HL-60/S4 (cell line): Measurements from ENCODE around the gene HSD11B2.

ENCODE experiments used
- in situ Hi-C: fragments of 300-500 bp; cut with MboI; formaldehyde crosslinking; loops from 2 replicates; pipeline ENCODE4 v1.14.3; 2022; ENCODE audit warnings: low sequenced_read_pairs

The HSD11B2 gene

DNA sequence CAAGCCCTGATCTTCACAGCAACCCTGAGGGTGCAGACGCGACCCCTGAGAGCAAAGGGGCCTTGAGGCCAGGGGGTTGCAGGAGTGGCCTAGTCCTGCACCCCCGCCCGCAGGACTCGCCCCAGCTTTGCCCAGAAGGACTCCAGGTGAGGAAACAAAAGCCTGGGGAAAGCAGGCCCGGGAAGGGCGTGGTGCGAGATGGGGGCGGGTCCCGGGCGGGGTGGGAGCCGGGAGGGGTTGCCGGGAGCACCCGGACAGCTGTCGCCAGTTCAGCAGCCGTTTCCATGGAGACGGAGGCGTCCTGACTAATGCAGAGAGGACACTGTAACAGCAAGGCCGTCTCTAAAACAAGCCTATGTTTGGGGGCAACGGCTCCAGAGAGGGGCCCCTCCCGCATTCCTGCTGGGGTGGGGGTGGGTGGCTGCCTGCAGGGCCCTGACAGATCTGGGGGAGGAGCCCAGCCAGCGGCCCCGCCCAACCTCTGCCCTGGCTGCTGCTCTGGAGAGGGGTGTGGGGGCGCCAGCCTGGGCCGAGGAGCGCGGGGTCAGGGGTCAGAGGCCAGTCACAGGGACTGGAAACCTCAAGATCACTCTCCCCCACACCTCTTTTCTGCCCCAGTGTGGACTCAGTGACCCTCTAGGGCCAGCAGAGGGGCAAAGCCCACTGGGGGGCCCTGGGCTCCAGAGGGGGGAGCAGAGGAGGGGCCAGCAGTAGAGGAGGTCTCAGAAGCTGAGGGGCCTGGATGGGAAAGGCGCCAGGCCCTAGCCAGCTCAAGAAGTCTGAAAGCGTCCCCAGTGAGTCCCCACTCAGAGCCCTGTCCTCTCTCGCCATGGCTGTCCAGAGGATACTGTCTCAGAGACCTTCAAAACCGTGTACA, 34.5 kb upstream of the HSD11B2 start:
- in situ Hi-C loops = no loop called here

DNA sequence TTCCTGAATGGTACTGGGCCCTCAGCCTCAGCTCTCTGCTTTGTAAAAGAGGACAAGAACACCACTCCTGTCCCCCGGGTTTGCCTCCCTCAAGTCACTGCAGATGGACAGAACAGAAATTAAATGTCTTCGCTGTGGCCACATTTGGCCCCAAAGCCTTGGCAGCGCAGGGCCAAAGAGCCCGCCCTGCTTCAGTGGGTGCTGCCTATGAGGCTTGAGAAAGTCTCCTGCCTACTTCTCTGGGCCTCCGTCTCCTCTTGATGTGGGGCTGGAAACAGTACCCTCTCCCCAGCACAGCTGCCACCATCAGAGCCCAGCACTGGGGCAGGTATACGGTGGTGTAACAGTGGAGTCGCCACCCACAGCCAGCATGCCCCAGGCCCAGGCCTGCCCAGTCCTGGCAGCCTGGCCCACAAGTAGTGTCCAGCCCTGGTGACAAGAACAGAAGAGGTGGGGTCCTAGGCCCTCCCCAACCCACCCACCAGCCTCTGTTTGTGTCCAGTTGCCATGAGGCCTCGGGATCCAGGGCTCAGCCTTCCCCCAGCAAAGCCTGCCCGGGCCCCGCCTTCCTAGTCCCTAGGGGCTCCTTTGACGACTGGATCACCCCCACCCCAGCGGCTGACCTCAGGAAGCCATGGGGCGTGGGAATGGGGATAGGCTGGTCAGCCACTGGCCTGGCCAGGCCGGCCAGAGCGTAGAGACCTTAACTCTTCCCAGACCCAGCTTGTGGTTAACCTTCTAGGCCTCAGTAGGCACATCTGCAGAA, 33.7 kb upstream of the HSD11B2 start:
- in situ Hi-C loops = no loop called here

DNA sequence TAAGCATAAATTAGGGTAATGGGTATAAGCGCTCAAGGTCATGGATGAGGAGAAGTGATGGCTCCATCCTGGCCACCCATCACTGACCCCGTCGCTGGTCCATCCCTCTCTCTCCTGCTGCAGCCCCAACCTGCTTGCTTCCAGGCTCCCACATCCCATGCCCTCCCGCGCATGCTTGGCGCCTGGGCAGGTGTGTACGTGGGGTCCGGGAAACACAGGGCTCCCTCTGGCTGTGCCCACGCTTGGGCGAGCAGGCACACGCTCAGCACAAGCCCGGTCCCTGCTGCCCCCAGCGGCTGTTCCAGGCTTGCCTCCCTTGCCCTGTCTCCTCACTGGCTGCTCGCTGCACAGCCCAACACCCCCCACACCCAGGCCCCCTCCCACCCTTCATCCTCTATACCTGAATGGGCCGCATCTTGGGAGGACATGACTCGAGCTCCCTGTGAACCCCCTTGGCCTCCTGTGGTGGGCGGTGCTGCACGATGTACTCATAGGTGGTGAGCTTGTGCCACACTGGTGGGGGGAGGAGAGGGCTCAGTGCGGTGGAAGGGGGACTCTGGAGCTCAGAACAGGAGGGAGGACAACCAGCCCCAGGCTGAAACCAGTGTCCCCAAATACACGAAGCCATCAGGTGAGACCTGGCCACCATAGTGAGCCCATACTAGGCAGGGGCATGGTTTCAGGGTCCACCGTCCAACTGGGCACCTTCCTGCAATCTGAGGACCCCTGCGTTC, 32.9 kb upstream of the HSD11B2 start:
- in situ Hi-C loops = no loop called here

DNA sequence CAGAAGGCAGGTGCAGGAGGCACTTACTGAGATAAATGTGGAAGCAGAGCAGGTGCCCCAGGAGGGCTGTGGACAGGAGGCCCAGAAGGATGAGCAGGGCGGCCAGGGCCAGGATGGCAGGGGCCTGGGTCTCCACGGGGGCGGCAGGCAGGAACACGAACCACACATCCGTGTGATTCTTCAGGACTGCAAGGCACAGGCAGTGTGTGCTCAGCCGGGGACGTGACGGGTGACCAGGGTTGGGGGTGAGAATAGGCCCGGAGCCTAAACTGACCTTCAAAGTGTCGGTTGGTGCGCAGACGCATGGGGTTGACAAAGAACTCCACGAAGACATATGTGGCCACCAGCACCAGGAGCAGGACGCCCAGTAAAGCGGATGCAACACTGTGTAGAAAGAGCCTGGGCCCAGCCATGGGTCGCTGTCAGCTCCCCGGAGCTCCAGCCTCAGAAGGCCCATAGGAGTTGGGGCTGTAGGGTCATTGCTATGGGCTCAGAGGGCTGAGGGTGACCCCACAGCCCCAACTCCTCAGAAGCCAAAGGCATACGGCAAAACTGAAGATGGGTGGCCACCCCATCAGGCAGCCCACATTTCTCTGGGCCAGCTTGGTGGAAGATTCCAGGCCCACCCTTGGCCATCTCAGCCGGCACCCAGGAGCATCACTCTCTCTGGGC, 32.2 kb upstream of the HSD11B2 start:
- in situ Hi-C loops = no loop called here

DNA sequence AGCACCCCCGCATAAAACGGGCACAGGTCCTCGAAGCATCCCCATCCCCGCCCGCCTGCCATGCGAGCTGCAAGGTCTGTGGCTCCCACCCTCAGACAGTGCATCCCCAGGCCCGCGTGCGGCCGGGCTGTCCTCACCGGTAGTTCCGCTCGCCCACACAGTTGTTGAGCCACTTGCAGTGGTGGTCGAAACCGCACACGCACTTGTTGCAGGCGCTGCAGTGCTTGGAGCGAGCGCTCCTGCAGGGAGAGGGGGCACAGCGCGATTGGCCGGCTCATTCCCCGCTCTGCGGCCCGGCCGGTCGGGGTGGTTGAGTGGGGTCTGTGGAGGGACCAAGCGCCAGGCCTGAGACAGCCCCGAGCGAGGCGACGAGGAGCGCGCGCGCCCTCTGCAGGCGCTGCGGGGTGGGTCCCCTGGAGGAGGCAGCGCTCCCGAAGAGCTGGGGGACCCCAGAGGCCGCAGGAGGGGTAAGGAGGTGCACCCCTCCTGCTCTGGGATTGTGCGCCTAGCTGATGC, 31.6 kb upstream of the HSD11B2 start:
- in situ Hi-C loops = no loop called here

DNA sequence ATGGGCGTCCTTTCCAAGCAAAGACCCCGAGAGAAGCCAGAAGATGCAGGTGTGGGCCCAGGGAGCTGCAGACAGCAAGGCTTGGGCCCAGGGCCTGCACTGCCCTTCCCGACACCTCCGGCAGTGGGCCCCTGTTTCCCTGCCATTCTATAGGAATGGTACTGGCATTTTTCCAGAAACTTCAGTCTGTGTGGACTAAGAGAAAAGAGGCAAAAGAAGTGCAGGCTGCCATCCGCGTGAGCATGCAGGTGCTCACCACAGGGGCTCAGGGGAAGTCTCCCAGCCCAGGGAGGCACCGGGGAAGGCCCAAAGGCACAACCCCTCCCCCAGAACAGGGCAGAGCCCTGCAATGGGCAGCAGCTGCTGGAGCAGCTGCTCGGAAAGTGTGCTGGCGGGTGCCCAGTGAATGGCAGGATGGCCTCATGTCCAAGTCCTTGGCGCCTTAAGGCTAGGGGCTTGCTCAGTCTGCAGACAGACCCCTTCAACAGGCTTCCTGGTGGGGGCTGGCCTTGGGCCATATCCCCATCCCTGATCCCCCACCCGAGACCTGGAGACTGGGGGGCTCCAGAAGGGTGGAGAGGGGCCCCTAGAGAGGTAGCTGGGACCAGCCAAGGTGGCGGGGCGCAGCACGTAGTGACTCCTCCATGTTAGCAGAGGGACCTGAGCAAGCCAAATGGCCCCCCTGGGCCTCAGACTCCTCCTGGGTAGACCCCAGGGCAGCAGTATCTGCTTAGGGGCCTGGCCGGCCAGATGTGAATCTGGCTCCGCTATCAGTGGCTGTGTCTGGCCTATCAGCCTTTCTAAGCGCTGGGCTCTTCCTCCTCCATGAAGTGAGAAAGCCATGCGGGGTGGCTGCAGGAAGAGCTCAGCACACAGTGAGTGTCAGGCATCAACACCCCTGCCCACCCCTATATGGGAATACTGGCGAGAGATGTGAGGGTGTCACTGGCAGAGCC, 30.9 kb upstream of the HSD11B2 start:
- in situ Hi-C loops = no loop called here

DNA sequence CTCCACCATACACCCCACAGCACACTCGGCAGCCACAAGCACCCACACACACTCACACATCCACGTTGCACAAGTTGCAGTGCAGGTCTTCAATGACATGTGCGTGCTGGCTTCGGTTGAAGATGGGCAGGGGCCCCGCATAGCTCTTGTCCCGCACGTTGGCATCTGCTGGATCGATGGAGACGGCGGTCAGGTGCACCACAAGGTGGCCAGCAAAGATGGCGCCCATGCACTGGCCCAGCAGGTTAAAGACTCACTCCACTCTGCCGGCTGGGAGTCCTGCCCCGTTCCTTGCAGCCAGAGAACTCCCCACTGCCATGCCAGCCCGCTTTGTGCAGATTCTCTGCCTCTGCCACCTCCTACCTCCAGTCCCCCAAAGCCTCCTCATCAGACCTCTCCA, 30.0 kb upstream of the HSD11B2 start:
- in situ Hi-C loops = no loop called here

DNA sequence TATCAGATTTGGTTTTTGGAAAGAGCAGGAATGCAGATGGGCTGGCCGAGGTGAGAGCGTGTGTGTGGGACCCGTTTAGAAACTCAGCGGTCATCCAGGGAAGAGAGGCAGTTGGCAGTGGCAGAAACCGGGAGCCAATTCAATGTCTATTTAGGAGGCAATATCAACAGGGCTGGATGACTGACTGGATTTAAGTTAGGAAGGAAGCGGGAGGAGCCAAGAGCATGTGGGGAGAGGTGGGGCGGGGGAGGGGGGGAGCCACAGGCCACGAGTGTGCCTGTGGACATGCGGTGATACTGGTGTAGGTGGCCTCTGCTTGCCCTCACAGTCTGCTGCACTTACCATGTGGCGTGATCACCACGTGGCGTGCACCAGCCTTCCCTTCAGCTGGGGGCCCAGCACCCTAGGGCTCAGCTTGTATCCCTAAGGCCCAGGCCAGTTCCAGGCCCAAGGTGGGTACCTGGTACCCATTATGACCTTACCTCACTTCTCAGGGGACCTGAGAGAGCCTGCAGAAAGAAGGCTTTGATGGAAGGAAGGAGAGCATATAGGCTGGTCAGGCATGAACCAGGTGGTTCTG, 26.9 kb upstream of the HSD11B2 start:
- in situ Hi-C loops = no loop called here

DNA sequence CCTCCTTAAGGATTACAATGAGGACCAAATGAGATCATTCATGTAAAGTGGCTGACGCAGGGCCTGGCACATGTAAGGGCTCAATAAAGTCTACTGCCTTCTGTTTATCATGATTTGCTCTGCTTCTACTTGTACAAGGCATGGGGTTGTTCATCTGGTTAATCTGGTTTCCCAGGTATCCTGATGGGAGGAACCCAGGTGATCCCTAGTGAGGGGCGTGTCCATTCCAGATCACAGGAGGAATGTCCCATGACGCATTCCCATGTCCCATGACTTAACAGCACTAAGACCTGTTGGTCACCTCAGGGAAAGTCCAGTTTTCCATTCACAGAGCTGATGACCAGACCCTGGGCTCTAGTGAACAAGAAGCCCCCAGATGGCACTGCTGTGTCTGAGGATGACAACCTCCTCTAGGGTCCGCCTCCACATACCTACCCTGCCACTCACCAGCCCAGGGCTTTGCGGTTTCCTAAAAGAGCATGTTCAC, 26.1 kb upstream of the HSD11B2 start:
- in situ Hi-C loops = no loop called here

DNA sequence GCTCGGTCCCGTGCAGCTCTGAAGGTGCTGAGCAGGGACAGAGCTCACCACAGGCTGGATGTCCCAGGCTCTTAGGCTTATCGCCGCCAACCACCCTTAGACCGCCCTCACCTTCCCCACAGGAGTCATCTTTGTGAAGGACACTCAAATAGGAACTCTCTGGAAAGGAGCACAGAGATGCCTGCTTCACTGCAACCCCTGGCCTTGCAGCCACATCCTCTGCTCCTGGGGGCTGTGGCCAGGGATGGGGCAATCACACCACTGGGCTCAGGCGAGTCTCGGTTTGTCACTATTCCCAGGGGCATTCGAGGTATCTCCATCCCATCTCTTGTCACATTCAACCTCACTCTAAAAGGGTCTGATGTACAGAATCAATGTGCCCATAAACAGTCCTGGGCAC, 25.6 kb upstream of the HSD11B2 start:
- in situ Hi-C loops = no loop called here

DNA sequence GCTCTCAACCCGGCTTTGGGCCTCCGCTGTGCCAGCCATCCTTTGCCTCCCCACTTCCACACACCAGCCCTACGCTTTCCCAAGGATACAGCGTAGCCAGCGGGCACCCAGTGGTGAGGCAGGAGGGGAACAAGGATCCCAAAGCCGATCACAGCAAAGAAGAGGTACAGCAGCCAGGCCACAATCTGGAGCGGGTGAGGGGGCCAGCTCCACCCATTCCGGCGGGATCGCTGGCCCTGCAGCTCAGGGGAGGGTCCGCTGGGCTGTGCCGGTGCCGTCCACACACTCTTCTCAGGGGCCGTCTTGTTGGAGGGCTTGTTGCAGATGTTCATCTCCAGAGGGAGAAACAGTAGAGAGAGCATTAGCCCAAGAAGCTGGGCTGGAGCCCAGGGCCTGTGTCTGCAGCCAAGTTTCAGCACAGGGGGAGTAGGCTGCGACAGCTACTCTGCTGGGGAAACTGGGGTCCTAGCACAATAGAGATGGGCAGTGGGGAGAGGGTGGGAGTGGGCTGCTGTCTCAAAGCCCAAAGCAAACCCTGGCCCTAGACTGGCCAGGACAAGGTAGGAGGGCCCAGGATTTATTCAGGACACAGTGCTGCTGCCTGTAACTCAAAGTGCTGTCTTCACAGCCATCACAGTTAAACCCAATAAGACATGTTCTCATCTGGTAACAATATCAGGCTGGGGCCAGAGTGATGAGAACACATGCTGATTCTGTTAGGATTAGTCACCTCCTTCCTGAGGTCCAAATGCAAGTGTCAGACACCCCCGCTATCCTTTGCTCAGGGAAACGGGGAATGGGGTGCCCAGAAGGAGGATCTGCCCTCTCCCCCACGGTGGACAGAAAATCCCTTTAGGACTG, 24.6 kb upstream of the HSD11B2 start:
- in situ Hi-C loops = no loop called here

DNA sequence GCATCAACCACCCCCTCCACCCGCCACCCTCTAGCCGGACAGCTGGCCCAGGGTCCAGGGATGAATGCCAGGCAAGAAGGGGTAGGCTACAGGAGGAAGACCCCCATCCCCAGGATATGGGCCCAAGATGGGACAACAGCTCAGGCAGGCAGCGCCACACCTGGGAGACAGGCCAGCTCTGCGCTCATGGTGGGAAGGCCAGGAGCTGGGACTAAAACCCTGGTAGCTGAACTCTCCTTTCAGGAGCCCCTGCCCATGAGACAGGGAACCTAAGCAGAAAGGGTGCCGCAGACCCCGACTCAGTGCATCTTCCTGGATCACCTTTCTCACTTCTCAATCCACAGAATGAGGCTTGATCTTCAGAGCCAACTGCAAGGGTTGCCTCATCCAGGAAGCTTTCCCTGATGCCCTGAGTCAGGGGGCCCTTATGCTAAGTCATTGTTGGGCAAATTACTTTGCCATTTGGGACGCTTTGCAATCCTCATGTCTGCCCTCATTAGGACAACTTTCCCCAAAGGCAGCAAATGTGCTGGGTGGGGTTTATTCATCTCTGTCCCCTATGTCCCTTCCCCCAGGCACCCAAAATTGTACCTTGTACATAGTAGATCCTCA, 23.6 kb upstream of the HSD11B2 start:
- in situ Hi-C loops = no loop called here

DNA sequence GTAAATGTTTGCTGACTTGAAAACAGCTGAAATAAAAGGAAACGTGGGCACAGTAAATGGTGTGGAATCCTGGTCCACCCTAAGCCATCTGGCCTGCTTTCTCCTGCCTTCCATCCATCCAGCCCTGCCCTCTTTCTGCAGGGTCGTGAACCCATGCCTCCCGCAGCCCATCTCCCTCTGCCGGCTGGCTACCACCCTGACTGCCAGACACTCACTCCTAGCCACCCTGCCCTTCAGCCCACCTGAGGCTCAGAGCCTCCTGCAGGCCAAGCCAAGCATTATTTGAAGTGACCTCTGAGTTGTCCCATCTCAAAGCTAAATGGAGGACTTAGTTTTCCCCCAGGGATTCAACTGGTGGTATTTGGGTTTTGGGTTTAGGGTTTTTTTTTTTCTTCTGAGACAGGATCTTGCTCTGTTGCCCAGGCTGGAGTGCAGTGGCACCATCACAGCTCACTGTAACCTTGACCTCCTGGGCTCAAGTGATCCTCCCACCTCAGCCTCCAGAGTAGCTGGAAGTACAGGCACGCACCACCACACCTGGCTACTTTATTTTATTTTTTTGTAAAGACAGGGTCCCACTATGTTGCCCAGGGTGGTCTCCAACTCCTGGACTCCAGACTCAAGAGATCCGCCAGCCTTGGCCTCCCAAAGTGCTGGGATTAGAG, 23.0 kb upstream of the HSD11B2 start:
- in situ Hi-C loops = no loop called here

DNA sequence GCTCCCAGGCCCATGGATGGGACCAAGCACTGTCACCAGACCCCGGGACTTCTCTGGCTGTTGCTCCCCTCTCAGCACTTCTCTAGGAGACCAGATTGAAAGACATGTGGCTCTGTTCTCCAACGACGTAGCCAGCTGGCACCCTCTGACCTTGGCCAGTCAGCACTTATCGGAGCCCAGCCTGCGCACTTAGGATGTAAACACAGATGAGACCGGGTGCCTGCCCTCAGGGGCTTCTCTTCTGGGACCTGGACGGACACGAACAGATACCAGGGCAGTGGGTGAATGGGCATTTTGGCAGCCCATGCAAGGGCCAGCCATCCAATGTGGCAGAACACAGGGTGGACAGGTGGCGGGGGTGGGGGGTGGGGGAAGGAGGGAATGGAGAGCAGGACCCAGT, 21.3 kb upstream of the HSD11B2 start:
- in situ Hi-C loops = no loop called here

DNA sequence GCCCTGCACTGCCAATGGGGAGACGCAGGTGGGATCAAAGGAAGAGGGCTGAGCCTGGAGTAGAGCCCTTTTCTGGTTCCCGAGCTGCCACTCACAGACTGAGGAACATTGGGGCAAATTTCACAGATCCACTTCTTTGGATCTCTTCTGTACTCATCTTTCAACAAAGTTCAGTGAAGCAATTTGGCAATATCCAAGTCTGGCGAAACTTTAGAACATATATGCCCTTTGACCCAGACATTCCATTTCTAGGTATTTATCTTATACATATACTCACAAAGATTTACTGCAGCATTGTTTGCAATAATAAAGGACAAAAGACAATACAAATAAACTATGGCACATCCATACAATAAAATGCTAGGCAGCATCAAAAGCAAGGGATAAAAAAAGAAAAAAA, 19.6 kb upstream of the HSD11B2 start:
- in situ Hi-C loops = no loop called here

DNA sequence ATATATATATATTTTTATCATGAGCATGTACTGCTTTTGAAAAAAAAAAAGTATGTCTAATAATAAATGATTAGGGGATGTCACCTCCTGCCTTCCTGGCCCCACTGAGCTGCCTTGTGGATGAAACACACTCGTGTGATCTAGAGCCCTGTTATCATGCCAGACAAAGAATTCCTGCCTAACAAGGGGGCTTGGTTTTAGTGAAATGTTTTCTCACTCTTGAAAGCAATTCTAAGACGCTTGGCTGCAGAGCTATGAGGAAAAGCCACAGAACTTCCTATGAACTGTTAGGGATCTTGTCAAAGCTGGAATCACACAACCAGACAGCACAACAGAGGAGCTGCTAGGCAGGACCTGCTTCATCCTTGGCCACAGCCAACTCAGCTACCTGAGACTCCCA, 18.6 kb upstream of the HSD11B2 start:
- in situ Hi-C loops = no loop called here
